SK-N-SH treated with all-trans-retinoic acid at 6 μM for 48 hours (cell line): ENCODE data around the gene TNFRSF25.

ENCODE experiments used
- ATAC-seq: fragments of 200-7000 bp; cut with Tn5 transposase; 3 replicates; pipeline ENCODE4 v1.9.1; 2020; ENCODE audit warnings: mild to moderate bottlenecking, moderate library complexity
- ARNTL ChIP-seq: fragments of 450-650 bp; formaldehyde crosslinking; IDR thresholded peaks from 2 replicates; pipeline ENCODE4 v1.5.0; 2020; ENCODE audit warnings: low read depth, mild to moderate bottlenecking, moderate library complexity, borderline replicate concordance
- BACH2 ChIP-seq: fragments of 250-450 bp; sonication (Bioruptor Pico); IDR thresholded peaks from 2 replicates; pipeline ENCODE4 v1.9.0; 2021; ENCODE audit warnings: mild to moderate bottlenecking, borderline replicate concordance
- CSDC2 ChIP-seq: fragments of 250-450 bp; sonication (Bioruptor Pico); IDR thresholded peaks from 2 replicates; pipeline ENCODE4 v1.5.0; 2020; ENCODE audit warnings: mild to moderate bottlenecking, moderate library complexity
- CSRNP3 ChIP-seq: fragments of 250-450 bp; sonication (Bioruptor Pico); IDR thresholded peaks from 2 replicates; pipeline ENCODE4 v1.5.1; 2021; ENCODE audit warnings: mild to moderate bottlenecking, moderate library complexity
- ESRRG ChIP-seq: fragments of 250-450 bp; sonication (Bioruptor Pico); IDR thresholded peaks from 2 replicates; pipeline ENCODE4 v1.6.1; 2021; ENCODE audit warnings: mild to moderate bottlenecking
- GLIS3 ChIP-seq: fragments of 250-450 bp; sonication (Bioruptor Pico); IDR thresholded peaks from 2 replicates; pipeline ENCODE4 v1.5.0; 2020; ENCODE audit warnings: mild to moderate bottlenecking, moderate library complexity
- ISL1 ChIP-seq: fragments of 250-450 bp; sonication (Bioruptor Pico); IDR thresholded peaks from 2 replicates; pipeline ENCODE4 v2.1.2; 2022; ENCODE audit warnings: mild to moderate bottlenecking, moderate library complexity
- OSR1 ChIP-seq: fragments of 250-450 bp; sonication (Bioruptor Pico); IDR thresholded peaks from 2 replicates; pipeline ENCODE4 v1.8.0; 2022; ENCODE audit warnings: moderate library complexity, mild to moderate bottlenecking, inconsistent platforms
- PATZ1 ChIP-seq: fragments of 250-450 bp; sonication (Bioruptor Pico); IDR thresholded peaks from 2 replicates; pipeline ENCODE4 v1.8.0; 2020; ENCODE audit warnings: mild to moderate bottlenecking, moderate library complexity, borderline replicate concordance
- POU6F1 ChIP-seq: fragments of 250-450 bp; sonication (Bioruptor Pico); IDR thresholded peaks from 2 replicates; pipeline ENCODE4 v1.8.0; 2021; ENCODE audit warnings: low read depth, mild to moderate bottlenecking, moderate library complexity, borderline replicate concordance
- PPARA ChIP-seq: fragments of 250-450 bp; sonication (Bioruptor Pico); IDR thresholded peaks from 2 replicates; pipeline ENCODE4 v1.5.0; 2020; ENCODE audit warnings: mild to moderate bottlenecking, borderline replicate concordance
- RARB ChIP-seq: fragments of 250-450 bp; sonication (Bioruptor Pico); IDR thresholded peaks from 2 replicates; pipeline ENCODE4 v1.8.0; 2021; ENCODE audit warnings: mild to moderate bottlenecking, moderate library complexity
- SNAI2 ChIP-seq: fragments of 250-450 bp; sonication (Bioruptor Pico); IDR thresholded peaks from 2 replicates; pipeline ENCODE4 v1.5.0; 2020; ENCODE audit warnings: mild to moderate bottlenecking, moderate library complexity
- TCF4 ChIP-seq: fragments of 250-450 bp; sonication (Bioruptor Pico); IDR thresholded peaks from 2 replicates; pipeline ENCODE4 v1.8.0; 2021; ENCODE audit warnings: mild to moderate bottlenecking, moderate library complexity, borderline replicate concordance
- TOX ChIP-seq: fragments of 250-450 bp; sonication (Bioruptor Pico); IDR thresholded peaks from 2 replicates; pipeline ENCODE4 v1.8.0; 2021; ENCODE audit warnings: mild to moderate bottlenecking, moderate library complexity, borderline replicate concordance
- TSHZ2 ChIP-seq: fragments of 250-450 bp; sonication (Bioruptor Pico); IDR thresholded peaks from 2 replicates; pipeline ENCODE4 v1.5.0; 2020; ENCODE audit warnings: mild to moderate bottlenecking, moderate library complexity
- ZC3H10 ChIP-seq: fragments of 250-450 bp; sonication (Bioruptor Pico); IDR thresholded peaks from 2 replicates; pipeline ENCODE4 v1.5.1; 2021; ENCODE audit warnings: mild to moderate bottlenecking, moderate library complexity
- ZFP3 ChIP-seq: fragments of 250-450 bp; sonication (Bioruptor Pico); IDR thresholded peaks from 2 replicates; pipeline ENCODE4 v1.5.0; 2020; ENCODE audit warnings: mild to moderate bottlenecking, moderate library complexity
- ZFP30 ChIP-seq: fragments of 450-650 bp; formaldehyde crosslinking; IDR thresholded peaks from 2 replicates; pipeline ENCODE4 v1.5.0; 2022; ENCODE audit warnings: mild to moderate bottlenecking, moderate library complexity
- ZNF565 ChIP-seq: fragments of 450-650 bp; formaldehyde crosslinking; conservative IDR thresholded peaks from 2 replicates; pipeline ENCODE4 v1.5.0; 2020; ENCODE audit warnings: low read depth, mild to moderate bottlenecking, moderate library complexity
- ZNF70 ChIP-seq: fragments of 450-650 bp; formaldehyde crosslinking; IDR thresholded peaks from 2 replicates; pipeline ENCODE4 v1.5.0; 2020; ENCODE audit warnings: mild to moderate bottlenecking, moderate library complexity
- ZNF8 ChIP-seq: fragments of 450-650 bp; formaldehyde crosslinking; IDR thresholded peaks from 2 replicates; pipeline ENCODE4 v1.5.0; 2020; ENCODE audit warnings: mild to moderate bottlenecking, moderate library complexity

TNFRSF25 gene

GRCh38 chr1:6504887-6505286, 38.9 kb upstream of the TNFRSF25 start:
- TF ChIP-seq POU6F1 (CRISPR knock-in tag) (no peak), TSHZ2 (CRISPR knock-in tag) (no peak), ZNF70 (CRISPR knock-in tag) (no peak), RARB (no peak), CSDC2 (CRISPR knock-in tag) (no peak), SNAI2 (CRISPR knock-in tag) (no peak), BACH2 (CRISPR knock-in tag) (no peak), ZFP30 (CRISPR knock-in tag) (no peak), OSR1 (CRISPR knock-in tag) (no peak), PPARA (CRISPR knock-in tag) (no peak), ISL1 (CRISPR knock-in tag) (no peak), ZNF565 (CRISPR knock-in tag) (no peak), ESRRG (CRISPR knock-in tag) (no peak), GLIS3 (CRISPR knock-in tag) (no peak)
- ATAC-seq = no peak

- TF ChIP-seq ZFP30 (CRISPR knock-in tag) (no peak), ZNF8 (CRISPR knock-in tag) (no peak), TOX (CRISPR knock-in tag) (no peak), SNAI2 (CRISPR knock-in tag) (no peak), OSR1 (CRISPR knock-in tag) (no peak), ARNTL (no peak), RARB (no peak), ESRRG (CRISPR knock-in tag) (no peak), PATZ1 (no peak), CSDC2 (CRISPR knock-in tag) (no peak), CSRNP3 (CRISPR knock-in tag) (no peak), PPARA (CRISPR knock-in tag) (no peak), TCF4 (no peak), ISL1 (CRISPR knock-in tag) (no peak), TSHZ2 (CRISPR knock-in tag) (no peak), ZNF70 (CRISPR knock-in tag) (no peak), ZFP3 (CRISPR knock-in tag) (no peak), ZC3H10 (CRISPR knock-in tag) (no peak), POU6F1 (CRISPR knock-in tag) (no peak)
- ATAC-seq = no peak
These were observed 38.1 kb upstream of the TNFRSF25 start for GRCh38 chr1:6503884-6504602.
